Measurements from ENCODE around the gene MYO18A. TPM values are rescaled to one million over a fixed set of nuclear protein-coding genes. Genes with fewer than 3 reads are reported as not detected.

The MYO18A gene
- total RNA-seq, 4 donors from 2014 or later = 112 to 191 (median 136) TPM

DNA sequence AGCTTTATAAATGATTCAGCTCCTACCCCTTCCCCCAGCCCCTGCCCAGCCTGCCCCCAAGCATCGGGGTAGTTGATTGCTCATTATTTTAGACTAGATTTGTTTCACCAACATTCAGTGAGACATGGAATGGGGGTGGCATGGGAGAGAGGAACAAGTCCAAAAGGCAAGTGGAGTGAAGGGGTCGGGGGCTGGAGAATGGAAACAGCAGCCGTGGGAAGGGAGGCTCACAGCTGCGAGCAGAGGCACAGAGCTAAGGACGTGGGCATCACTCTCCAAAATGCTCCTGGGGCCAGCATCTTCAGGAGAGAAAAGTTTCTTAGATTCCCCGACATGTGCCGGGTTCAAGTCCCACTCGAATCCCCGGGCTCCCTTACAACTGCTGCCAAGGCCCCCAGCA is 118.0 kb downstream of the MYO18A start:
- in situ Hi-C loops (cut with MboI; ENCODE audit: low pct_ligation_motif_present in 1 of 4, low pct_unique_long_range_greater_than_20kb in 1 of 4, low sequenced_read_pairs in 3 of 4) = no loop called here
- H3K4me1 ChIP-seq = no peaks in the 10 kb centered on the region

DNA sequence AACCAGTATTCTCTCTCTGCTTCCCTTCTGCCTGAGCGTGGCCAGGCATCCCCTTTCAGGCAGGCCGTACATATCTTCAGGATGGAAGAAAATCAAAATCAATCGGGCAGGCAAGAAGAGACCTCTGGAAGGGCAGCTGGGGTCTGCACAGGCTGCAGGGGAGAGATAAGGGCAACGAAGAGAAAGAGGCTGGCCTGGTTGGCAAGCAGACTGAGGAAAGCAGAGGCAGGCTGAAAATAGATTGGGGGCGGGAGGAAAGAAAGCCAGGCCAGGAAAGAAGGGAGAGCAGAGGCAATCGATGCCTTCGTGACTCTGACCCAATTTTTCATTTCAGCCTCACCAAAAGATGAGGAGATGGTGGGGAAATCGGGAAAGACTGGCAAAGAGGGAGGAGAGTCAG is 119.2 kb downstream of the MYO18A start:
- no peaks in the 10 kb centered on the region for H3K4me1 ChIP-seq
- H3K36me3 ChIP-seq = no peaks in the 10 kb centered on the region
- DNase-seq = no peak
- H3K27ac ChIP-seq = no peak overlapping the region
- in situ Hi-C loops (cut with MboI; ENCODE audit: low pct_ligation_motif_present in 1 of 4, low pct_unique_long_range_greater_than_20kb in 1 of 4, low sequenced_read_pairs in 3 of 4) (no loop called here), intact Hi-C loops (cut with DNase I; ENCODE audit: low total_unique reads) (no loop called here)
- H3K4me3 ChIP-seq = no peak overlapping the region
- no peaks in the 10 kb centered on the region for H3K27me3 ChIP-seq
- 66 to 69% methylated on average over 8 of the region's 8 CpGs for WGBS, 2 donors (ENCODE audit: low coverage in 1 of 2)
- TF ChIP-seq POLR2A (IDR thresholded peaks at IDR 0.05) (no peak), EP300 (IDR thresholded peaks at IDR 0.05; ENCODE audit: low read depth) (no peak)
- H3K9me3 ChIP-seq = no peaks in the 10 kb centered on the region

More for the DNA sequence above, 118.0 kb downstream of the MYO18A start:
- 82 to 87% methylated on average over 2 to 9 of the region's 9 CpGs for WGBS, 2 donors (ENCODE audit: low coverage in 1 of 2)
- no peak for DNase-seq
- TF ChIP-seq EP300 (IDR thresholded peaks at IDR 0.05; ENCODE audit: low read depth) = no peak
- no peak for TF ChIP-seq POLR2A (IDR thresholded peaks at IDR 0.05)
- TF ChIP-seq CTCF (IDR thresholded peaks at IDR 0.05) = no peak
- TF ChIP-seq POLR2AphosphoS5 (IDR thresholded peaks at IDR 0.05) = no peak
- Histone ChIP-seq H3K9me3 (no peaks in the 10 kb centered on the region), H3K27ac (no peak overlapping the region), H3K4me3 (no peak overlapping the region), H3K27me3 (no peaks in the 10 kb centered on the region), H3K36me3 (no peaks in the 10 kb centered on the region)
- intact Hi-C loops (cut with DNase I; ENCODE audit: low total_unique reads) = no loop called here

DNA sequence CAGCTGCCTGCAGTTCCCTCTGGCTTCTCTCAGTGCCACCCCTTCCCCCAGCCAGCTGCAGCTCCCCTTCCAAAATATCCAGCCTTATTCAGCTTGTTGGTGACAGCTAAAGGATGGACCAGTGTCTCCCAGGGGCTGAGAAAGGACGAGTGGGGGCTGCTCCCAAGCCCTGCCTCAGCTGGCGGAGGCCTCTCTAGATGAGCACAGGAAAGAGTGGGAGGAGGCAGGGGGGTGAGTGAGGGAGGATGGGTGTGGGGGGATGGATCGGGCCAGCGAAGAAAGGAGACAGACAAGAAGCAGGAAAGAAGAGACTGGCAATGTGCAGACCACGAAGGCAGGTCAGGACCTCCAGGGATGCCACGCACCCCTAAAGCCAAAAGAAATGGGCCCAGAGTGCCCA is 119.7 kb downstream of the MYO18A start:
- DNase-seq = no peak
- in situ Hi-C loops (cut with MboI; ENCODE audit: low pct_ligation_motif_present in 1 of 4, low pct_unique_long_range_greater_than_20kb in 1 of 4, low sequenced_read_pairs in 3 of 4) = no loop called here
- H3K27ac ChIP-seq = no peak overlapping the region
- no peaks in the 10 kb centered on the region for H3K36me3 ChIP-seq
- intact Hi-C loops (cut with DNase I; ENCODE audit: low total_unique reads) = no loop called here
- no peak overlapping the region for H3K4me3 ChIP-seq
- H3K27me3 ChIP-seq = no peaks in the 10 kb centered on the region
- H3K9me3 ChIP-seq = no peaks in the 10 kb centered on the region
- H3K4me1 ChIP-seq = no peaks in the 10 kb centered on the region
- WGBS, 2 donors (ENCODE audit: low coverage in 1 of 2) = 60 to 61% methylated on average over 4 to 6 of the region's 6 CpGs
- TF ChIP-seq CTCF (IDR thresholded peaks at IDR 0.05) (no peak), POLR2A (IDR thresholded peaks at IDR 0.05) (no peak), POLR2AphosphoS5 (IDR thresholded peaks at IDR 0.05) (no peak), EP300 (IDR thresholded peaks at IDR 0.05; ENCODE audit: low read depth) (no peak)

DNA sequence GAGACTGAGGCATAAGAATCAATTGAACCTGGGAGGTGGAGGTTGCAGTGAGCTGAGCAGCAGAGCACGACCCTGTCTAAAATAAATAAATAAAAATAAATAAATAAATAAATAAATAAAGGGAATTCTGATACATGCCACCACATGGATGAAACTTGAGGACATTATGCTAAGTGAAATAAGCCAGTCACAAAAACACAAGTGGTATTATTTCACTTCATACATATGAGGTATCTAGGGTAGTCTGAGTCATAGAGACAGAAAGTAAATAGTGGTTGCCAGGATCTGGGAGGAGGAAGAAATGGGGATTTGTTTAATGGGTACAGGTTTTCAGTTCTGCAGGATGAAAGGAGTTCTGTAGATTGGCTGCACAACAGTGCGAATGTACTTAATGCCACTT is 120.9 kb downstream of the MYO18A start:
- Histone ChIP-seq H3K9me3 (no peaks in the 10 kb centered on the region), H3K27ac (no peak overlapping the region), H3K36me3 (no peaks in the 10 kb centered on the region), H3K27me3 (no peaks in the 10 kb centered on the region), H3K4me3 (no peak overlapping the region), H3K4me1 (no peaks in the 10 kb centered on the region)
- TF ChIP-seq POLR2A (IDR thresholded peaks at IDR 0.05) = no peak
- no peak for TF ChIP-seq POLR2AphosphoS5 (IDR thresholded peaks at IDR 0.05)
- TF ChIP-seq EP300 (IDR thresholded peaks at IDR 0.05; ENCODE audit: low read depth) = no peak
- no peak for TF ChIP-seq CTCF (IDR thresholded peaks at IDR 0.05)
- no peak for DNase-seq
- 65 to 77% methylated on average over 2 of the region's 2 CpGs for WGBS, 2 donors (ENCODE audit: low coverage in 1 of 2)
- in situ Hi-C loops (cut with MboI; ENCODE audit: low pct_ligation_motif_present in 1 of 4, low pct_unique_long_range_greater_than_20kb in 1 of 4, low sequenced_read_pairs in 3 of 4) (no loop called here), intact Hi-C loops (cut with DNase I; ENCODE audit: low total_unique reads) (no loop called here)

DNA sequence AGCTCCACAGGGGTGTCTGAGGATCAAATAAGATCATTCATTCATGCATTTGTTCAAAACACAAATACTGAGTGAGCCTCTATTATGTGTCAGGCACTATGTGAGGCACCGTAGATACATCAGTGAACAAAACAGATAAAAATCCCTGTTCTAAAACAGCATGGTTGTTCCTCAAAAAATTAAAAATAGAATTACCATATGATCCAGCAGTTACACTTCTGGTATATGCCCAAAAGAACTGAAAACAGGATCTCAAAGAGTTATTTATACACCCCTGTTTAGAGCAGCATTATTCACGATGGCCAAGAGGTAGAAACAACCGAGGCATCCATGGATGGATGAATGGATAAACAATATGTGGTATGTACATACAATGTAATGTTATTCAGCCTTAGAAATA is 121.8 kb downstream of the MYO18A start:
- in situ Hi-C loops (cut with MboI; ENCODE audit: low pct_ligation_motif_present in 1 of 4, low pct_unique_long_range_greater_than_20kb in 1 of 4, low sequenced_read_pairs in 3 of 4) = no loop called here

More for the DNA sequence above, 121.8 kb downstream of the MYO18A start:
- Histone ChIP-seq H3K9me3 (no peaks in the 10 kb centered on the region), H3K4me1 (no peaks in the 10 kb centered on the region), H3K4me3 (no peak overlapping the region), H3K27me3 (no peaks in the 10 kb centered on the region), H3K36me3 (no peaks in the 10 kb centered on the region), H3K27ac (no peak overlapping the region)
- DNase-seq = no peak
- intact Hi-C loops (cut with DNase I; ENCODE audit: low total_unique reads) = no loop called here
- WGBS, 2 donors (ENCODE audit: low coverage in 1 of 2) = 85 to 93% methylated on average over 3 of the region's 3 CpGs
- TF ChIP-seq CTCF (IDR thresholded peaks at IDR 0.05) (no peak), EP300 (IDR thresholded peaks at IDR 0.05; ENCODE audit: low read depth) (no peak), POLR2AphosphoS5 (IDR thresholded peaks at IDR 0.05) (no peak), POLR2A (IDR thresholded peaks at IDR 0.05) (no peak)
